Neural cell (in vitro differentiated cells): ENCODE results near the gene AMIGO3. TPM values are rescaled to one million over a fixed set of nuclear protein-coding genes. Genes with fewer than 3 reads are reported as not detected.

Source experiments
- H2AFZ ChIP-seq: fragments of 200-600, 300-800 bp; sonication (generic), shearing (Covaris generic); 2 replicates; pipeline ENCODE4 v1.6.0; 2014; ENCODE audit warnings: low read depth, mild to moderate bottlenecking, antibody characterized with exemption, low read length, moderate library complexity
- H3F3A ChIP-seq: fragments of 200-600 bp; shearing (Covaris generic); 2 replicates; pipeline ENCODE4 v1.6.1; 2016; ENCODE audit warnings: mild to moderate bottlenecking, moderate library complexity, mixed read lengths, antibody characterized with exemption, low read length; ENCODE audit not compliant: insufficient read depth, poor library complexity, severe bottlenecking
- H3K27ac ChIP-seq: fragments of 200-600, 300-800 bp; sonication (generic), shearing (Covaris generic); 2 replicates; pipeline ENCODE4 v1.5.1; 2014; ENCODE audit warnings: mild to moderate bottlenecking, low read length, moderate library complexity
- H3K27me3 ChIP-seq: fragments of 300-800, 200-600 bp; sonication (generic), shearing (Covaris generic); 2 replicates; pipeline ENCODE4 v1.6.0; 2014; ENCODE audit warnings: mild to moderate bottlenecking, low read depth, low read length, moderate library complexity; ENCODE audit not compliant: insufficient read depth
- H3K36me3 ChIP-seq: fragments of 300-800, 200-600 bp; sonication (generic), shearing (Covaris generic); 2 replicates; pipeline ENCODE4 v1.5.1; 2014; ENCODE audit warnings: mild to moderate bottlenecking, antibody characterized with exemption, low read length, moderate library complexity; ENCODE audit not compliant: insufficient read depth
- H3K4me2 ChIP-seq: fragments of 300-800, 200-600 bp; sonication (generic), shearing (Covaris generic); 2 replicates; pipeline ENCODE4 v1.6.0; 2014; ENCODE audit warnings: mild to moderate bottlenecking, low read length
- H3K4me3 ChIP-seq: fragments of 300-800, 200-600 bp; sonication (generic), shearing (Covaris generic); 2 replicates; pipeline ENCODE4 v1.5.1; 2014; ENCODE audit warnings: mild to moderate bottlenecking, low read length, moderate library complexity
- H3K79me2 ChIP-seq: fragments of 200-600 bp; shearing (Covaris generic); replicated peaks from 2 replicates; pipeline ENCODE4 v1.6.0; 2014; ENCODE audit warnings: mild to moderate bottlenecking, low read length, moderate library complexity; ENCODE audit not compliant: insufficient read depth
- H3K9ac ChIP-seq: fragments of 300-800, 200-600 bp; sonication (generic), shearing (Covaris generic); 2 replicates; pipeline ENCODE4 v1.6.1; 2016; ENCODE audit warnings: mild to moderate bottlenecking, low read length, mixed read lengths
- H3K9me2 ChIP-seq: fragments of 200-600 bp; shearing (Covaris generic); 2 replicates; pipeline ENCODE4 v1.6.1; 2016; ENCODE audit warnings: mild to moderate bottlenecking, low read length, mixed read lengths; ENCODE audit not compliant: insufficient read depth
- H3K9me3 ChIP-seq: fragments of 200-600, 300-800 bp; sonication (generic), shearing (Covaris generic); 2 replicates; pipeline ENCODE4 v1.6.1; 2016; ENCODE audit warnings: mild to moderate bottlenecking, mixed run types, low read length, moderate library complexity, mixed read lengths
- H4K20me1 ChIP-seq: fragments of 200-600 bp; shearing (Covaris generic); 2 replicates; pipeline ENCODE4 v1.6.1; 2016; ENCODE audit warnings: mild to moderate bottlenecking, mixed run types; ENCODE audit not compliant: insufficient read depth
- EP300 ChIP-seq: fragments of 450-650 bp; conservative IDR thresholded peaks from 2 replicates; pipeline ENCODE4 v1.6.1; 2014; ENCODE audit warnings: antibody characterized with exemption, mild to moderate bottlenecking, moderate library complexity; ENCODE audit not compliant: poor library complexity, severe bottlenecking
- EZH2 ChIP-seq: fragments of 200-600, 300-800 bp; shearing (Covaris generic), sonication (generic); IDR thresholded peaks from 2 replicates; pipeline ENCODE4 v1.6.1; 2014; ENCODE audit warnings: antibody characterized with exemption, low read length, borderline replicate concordance, mild to moderate bottlenecking; ENCODE audit not compliant: insufficient read depth, poor library complexity, severe bottlenecking
- MXI1 ChIP-seq: fragments of 450-650 bp; conservative IDR thresholded peaks from 2 replicates; pipeline ENCODE4 v1.6.1; 2014; ENCODE audit warnings: antibody characterized with exemption, mild to moderate bottlenecking; ENCODE audit not compliant: poor library complexity, severe bottlenecking
- POLR2AphosphoS5 ChIP-seq: IDR thresholded peaks from 2 replicates; pipeline ENCODE4 v1.6.1; 2012
- RAD21 ChIP-seq: fragments of 450-650 bp; conservative IDR thresholded peaks from 2 replicates; pipeline ENCODE4 v1.6.1; 2014; ENCODE audit warnings: antibody characterized with exemption, mild to moderate bottlenecking, moderate library complexity
- SMC3 ChIP-seq: fragments of 450-650 bp; conservative IDR thresholded peaks from 2 replicates; pipeline ENCODE4 v1.6.1; 2014; ENCODE audit warnings: antibody characterized with exemption, mild to moderate bottlenecking, moderate library complexity; ENCODE audit not compliant: poor library complexity
- TAF1 ChIP-seq: IDR thresholded peaks from 2 replicates; pipeline ENCODE4 v1.6.1; 2012; ENCODE audit warnings: low read depth
- polyA plus RNA-seq: library from polyadenylated mRNA; depleted of rRNA; stranded (reverse); fragments of >200 nt; gene quantifications from 2 replicates; pipeline ENCODE4 v1.2.3, GENCODE V29; 2014
- TF ChIP-seq, protein P1 (sequence below): IDR thresholded peaks from 2 replicates; pipeline ENCODE4 v1.6.1; 2012; ENCODE audit warnings: borderline replicate concordance
- TF ChIP-seq, protein P2 (sequence below): fragments of 450-650 bp; IDR thresholded peaks from 2 replicates; pipeline ENCODE4 v1.5.1; 2014; ENCODE audit warnings: antibody characterized with exemption, mild to moderate bottlenecking, moderate library complexity; ENCODE audit not compliant: poor library complexity, severe bottlenecking

Gene AMIGO3
- polyA plus RNA-seq, 1 donor from 2014 or later, result 4.0 TPM

DNA sequence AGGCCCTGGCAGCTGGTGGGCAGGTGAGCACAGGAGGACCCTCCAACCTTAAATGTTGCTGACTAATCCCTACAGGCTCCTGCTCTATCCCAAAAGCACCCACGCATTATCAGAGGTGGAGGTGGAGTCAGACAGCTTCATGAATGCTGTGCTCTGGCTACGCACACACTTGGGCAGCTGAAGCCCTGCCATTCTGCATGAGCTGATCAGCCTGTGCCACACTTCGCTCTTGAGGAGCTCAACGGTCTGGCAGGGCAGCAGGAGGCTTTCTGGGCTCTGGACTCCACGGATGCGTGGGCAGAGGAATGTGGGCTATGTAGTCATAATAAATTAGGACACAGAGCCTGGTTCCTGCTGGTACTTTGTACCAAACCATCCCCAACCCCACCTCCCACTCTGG is 36.3 kb downstream of the AMIGO3 start:
- H3K9me2 ChIP-seq, result no peaks in the 10 kb centered on the region
- H3K4me3 ChIP-seq, result no peak overlapping the region
- H3K9ac ChIP-seq, result no peak overlapping the region
- H3K79me2 ChIP-seq, result no peaks in the 10 kb centered on the region
- no peak overlapping the region for H2AFZ ChIP-seq
- no peaks in the 10 kb centered on the region for H3K36me3 ChIP-seq
- H3K27me3 ChIP-seq, result no peaks in the 10 kb centered on the region
- H4K20me1 ChIP-seq, result no peaks in the 10 kb centered on the region
- no peak overlapping the region for H3K4me2 ChIP-seq
- no peaks in the 10 kb centered on the region for H3K9me3 ChIP-seq
- no peak for TF ChIP-seq POLR2AphosphoS5
- no peak for TF ChIP-seq EP300
- no peak for TF ChIP-seq TAF1
- TF ChIP-seq SMC3, result no peak
- TF ChIP-seq EZH2, result no peak
- no peak for TF ChIP-seq RAD21
- TF ChIP-seq, protein P1, sequence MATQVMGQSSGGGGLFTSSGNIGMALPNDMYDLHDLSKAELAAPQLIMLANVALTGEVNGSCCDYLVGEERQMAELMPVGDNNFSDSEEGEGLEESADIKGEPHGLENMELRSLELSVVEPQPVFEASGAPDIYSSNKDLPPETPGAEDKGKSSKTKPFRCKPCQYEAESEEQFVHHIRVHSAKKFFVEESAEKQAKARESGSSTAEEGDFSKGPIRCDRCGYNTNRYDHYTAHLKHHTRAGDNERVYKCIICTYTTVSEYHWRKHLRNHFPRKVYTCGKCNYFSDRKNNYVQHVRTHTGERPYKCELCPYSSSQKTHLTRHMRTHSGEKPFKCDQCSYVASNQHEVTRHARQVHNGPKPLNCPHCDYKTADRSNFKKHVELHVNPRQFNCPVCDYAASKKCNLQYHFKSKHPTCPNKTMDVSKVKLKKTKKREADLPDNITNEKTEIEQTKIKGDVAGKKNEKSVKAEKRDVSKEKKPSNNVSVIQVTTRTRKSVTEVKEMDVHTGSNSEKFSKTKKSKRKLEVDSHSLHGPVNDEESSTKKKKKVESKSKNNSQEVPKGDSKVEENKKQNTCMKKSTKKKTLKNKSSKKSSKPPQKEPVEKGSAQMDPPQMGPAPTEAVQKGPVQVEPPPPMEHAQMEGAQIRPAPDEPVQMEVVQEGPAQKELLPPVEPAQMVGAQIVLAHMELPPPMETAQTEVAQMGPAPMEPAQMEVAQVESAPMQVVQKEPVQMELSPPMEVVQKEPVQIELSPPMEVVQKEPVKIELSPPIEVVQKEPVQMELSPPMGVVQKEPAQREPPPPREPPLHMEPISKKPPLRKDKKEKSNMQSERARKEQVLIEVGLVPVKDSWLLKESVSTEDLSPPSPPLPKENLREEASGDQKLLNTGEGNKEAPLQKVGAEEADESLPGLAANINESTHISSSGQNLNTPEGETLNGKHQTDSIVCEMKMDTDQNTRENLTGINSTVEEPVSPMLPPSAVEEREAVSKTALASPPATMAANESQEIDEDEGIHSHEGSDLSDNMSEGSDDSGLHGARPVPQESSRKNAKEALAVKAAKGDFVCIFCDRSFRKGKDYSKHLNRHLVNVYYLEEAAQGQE, result no peak
- TF ChIP-seq, protein P2, sequence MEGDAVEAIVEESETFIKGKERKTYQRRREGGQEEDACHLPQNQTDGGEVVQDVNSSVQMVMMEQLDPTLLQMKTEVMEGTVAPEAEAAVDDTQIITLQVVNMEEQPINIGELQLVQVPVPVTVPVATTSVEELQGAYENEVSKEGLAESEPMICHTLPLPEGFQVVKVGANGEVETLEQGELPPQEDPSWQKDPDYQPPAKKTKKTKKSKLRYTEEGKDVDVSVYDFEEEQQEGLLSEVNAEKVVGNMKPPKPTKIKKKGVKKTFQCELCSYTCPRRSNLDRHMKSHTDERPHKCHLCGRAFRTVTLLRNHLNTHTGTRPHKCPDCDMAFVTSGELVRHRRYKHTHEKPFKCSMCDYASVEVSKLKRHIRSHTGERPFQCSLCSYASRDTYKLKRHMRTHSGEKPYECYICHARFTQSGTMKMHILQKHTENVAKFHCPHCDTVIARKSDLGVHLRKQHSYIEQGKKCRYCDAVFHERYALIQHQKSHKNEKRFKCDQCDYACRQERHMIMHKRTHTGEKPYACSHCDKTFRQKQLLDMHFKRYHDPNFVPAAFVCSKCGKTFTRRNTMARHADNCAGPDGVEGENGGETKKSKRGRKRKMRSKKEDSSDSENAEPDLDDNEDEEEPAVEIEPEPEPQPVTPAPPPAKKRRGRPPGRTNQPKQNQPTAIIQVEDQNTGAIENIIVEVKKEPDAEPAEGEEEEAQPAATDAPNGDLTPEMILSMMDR, result no peak
- TF ChIP-seq MXI1, result no peak
- no peak overlapping the region for H3K27ac ChIP-seq
- no peaks in the 10 kb centered on the region for H3F3A ChIP-seq

DNA sequence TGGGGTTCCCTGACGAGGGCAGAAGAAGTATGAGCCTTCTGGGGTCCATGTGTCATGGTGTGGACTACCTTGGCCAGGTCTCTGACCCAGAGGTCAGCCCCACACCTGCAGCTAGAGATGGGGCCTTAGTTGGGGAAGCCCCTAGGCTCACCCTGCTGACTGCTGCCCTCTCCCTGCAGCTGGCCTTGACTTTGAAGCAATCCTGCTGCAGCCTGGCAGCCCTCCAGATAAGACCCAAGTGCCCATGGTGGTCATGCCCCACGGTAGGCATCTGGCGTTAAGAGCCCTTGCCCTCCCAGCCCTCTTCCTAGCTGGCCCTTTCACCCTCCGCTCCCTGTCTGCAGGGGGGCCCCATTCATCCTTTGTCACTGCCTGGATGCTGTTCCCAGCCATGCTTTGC is 37.9 kb downstream of the AMIGO3 start:
- Histone ChIP-seq H3K27me3 (no peaks in the 10 kb centered on the region), H3K4me2 (no peak overlapping the region), H3F3A (no peaks in the 10 kb centered on the region), H3K27ac (no peak overlapping the region), H3K79me2 (no peaks in the 10 kb centered on the region), H3K9ac (no peak overlapping the region), H2AFZ (no peak overlapping the region), H3K9me3 (no peaks in the 10 kb centered on the region), H3K9me2 (no peaks in the 10 kb centered on the region), H3K36me3 (no peaks in the 10 kb centered on the region), H4K20me1 (no peaks in the 10 kb centered on the region), H3K4me3 (no peak overlapping the region)
- no peak for TF ChIP-seq TAF1

DNA sequence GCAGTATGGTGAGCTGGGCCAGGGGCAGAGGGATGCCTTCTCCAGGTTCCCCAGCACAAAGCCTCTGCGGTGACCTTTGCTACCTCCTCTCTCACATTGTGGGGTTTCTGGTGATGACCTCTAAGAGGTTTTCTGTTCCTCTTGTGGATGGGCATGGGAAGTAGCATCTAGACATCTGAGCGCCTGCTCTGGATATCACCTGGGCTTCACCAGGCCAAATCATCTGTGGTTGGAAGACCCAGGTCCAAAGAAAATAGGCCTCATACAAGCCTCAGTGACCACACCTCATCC is 38.3 kb downstream of the AMIGO3 start:
- Histone ChIP-seq H3K9me2 (no peaks in the 10 kb centered on the region), H3K4me2 (no peak overlapping the region), H3K27me3 (no peaks in the 10 kb centered on the region), H3K27ac (no peak overlapping the region), H4K20me1 (no peaks in the 10 kb centered on the region), H3K79me2 (no peaks in the 10 kb centered on the region), H3K9ac (no peak overlapping the region), H3K36me3 (no peaks in the 10 kb centered on the region), H3K9me3 (no peaks in the 10 kb centered on the region), H3F3A (no peaks in the 10 kb centered on the region), H3K4me3 (no peak overlapping the region), H2AFZ (no peak overlapping the region)
- TF ChIP-seq, protein P2, result no peak
- TF ChIP-seq EZH2, result no peak
- TF ChIP-seq MXI1, result no peak
- TF ChIP-seq RAD21, result no peak
- TF ChIP-seq SMC3, result no peak
- TF ChIP-seq EP300, result no peak
- TF ChIP-seq TAF1, result no peak
- no peak for TF ChIP-seq POLR2AphosphoS5
- TF ChIP-seq, protein P1, result no peak
